ENCODE results near the gene FTHL17. TPM values are rescaled to one million over a fixed set of nuclear protein-coding genes. Genes with fewer than 3 reads are reported as not detected.
A peak's percentile ranks its signal among the peaks of the same experiment; 100 is the strongest.

FTHL17 gene
- not detected for total RNA-seq
- long read RNA-seq = 0 reads

DNA sequence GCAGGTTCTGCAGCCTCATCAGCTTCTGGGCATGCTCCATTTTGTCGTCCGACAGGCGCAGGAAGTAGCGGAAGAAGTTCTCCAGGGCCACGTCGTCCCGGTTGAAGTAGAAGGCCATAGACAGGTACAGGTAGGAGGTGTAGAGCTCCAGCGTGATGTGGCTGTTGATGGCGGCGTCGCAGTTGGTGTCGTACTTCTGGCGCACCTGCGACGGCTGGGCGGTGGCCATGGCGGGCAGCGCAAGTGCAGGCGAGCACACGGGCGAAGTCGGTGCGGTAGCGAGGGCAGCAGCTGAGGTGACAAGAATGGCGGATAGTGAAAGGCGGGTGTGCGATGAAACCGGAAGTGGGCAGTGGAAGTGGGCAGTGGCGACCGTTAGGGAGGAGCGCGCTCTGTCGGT, at the start of gene FTHL17:
Gene FTHL17, minus strand, starts transcription at position 317 of the 400 bp plus-strand sequence. Its CDS starts 88 bp downstream, at position 229.
- DNase-seq = no peak
- intact Hi-C loops (cut with DNase I) = no loop called here
- ATAC-seq = no peak

DNA sequence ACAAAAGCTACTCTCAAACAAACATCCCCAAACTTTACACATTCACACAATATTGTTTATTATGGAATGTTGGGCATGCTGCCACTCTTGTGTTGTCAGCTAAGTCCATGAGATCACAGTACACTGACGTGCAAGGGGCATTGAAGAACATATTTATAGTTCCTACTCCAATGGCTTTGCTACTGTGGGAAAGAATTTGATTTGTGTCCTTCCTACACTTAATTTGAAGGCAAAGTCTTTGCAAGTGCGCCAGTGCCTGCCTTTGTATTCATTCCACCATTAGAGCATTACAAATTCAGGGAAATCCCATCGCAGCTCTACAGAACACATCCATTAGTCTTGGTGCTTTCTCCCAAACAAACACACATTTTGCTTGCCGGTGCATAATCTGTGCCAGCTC, 45.4 kb upstream of the FTHL17 start:
- DNase-seq (no peak), ATAC-seq (no peak)
- intact Hi-C loops (cut with DNase I) = no loop called here

DNA sequence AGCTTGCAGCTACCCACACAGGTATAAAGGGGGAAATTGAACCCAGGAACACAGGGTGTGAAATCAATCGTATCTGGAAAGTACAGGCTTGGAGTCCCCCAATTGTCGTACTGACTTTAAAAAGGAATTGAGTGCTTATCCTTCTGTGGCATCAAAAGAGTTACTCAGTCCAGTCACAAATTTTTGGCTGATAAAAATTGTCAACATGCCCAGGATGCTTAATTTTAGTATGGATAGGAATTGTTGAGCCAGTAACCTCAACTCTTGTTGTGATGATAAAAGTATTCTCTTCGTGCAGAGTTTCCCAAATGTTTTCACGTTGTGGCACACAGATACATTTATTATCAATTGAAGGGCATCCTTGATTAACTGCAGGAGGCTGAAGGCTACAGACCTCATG, 43.6 kb upstream of the FTHL17 start:
- DNase-seq (no peak), ATAC-seq (no peak)
- intact Hi-C loops (cut with DNase I) = no loop called here

DNA sequence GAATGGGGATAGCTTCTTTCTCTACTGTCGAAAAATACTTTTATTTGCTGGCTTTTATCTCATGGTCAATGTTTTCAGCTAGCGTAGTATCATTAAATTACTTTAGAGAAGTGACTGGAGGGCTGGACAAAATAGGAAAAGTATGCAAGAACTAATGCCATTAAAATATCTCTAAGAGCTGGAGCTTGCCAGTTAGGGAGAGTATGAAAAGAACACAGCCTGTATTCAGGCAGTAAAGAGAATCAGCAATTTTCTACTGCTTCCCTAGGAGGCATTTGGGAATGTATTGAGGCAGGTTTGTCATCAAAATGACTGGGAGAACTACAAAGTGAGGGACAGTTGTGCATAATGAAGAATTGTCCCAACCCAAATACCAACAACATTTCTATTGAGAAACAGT, 43.0 kb upstream of the FTHL17 start:
- ATAC-seq = peak in 1 of 2 donors; percentile 53
- intact Hi-C loops (cut with DNase I) = no loop called here
- no peak for DNase-seq

DNA sequence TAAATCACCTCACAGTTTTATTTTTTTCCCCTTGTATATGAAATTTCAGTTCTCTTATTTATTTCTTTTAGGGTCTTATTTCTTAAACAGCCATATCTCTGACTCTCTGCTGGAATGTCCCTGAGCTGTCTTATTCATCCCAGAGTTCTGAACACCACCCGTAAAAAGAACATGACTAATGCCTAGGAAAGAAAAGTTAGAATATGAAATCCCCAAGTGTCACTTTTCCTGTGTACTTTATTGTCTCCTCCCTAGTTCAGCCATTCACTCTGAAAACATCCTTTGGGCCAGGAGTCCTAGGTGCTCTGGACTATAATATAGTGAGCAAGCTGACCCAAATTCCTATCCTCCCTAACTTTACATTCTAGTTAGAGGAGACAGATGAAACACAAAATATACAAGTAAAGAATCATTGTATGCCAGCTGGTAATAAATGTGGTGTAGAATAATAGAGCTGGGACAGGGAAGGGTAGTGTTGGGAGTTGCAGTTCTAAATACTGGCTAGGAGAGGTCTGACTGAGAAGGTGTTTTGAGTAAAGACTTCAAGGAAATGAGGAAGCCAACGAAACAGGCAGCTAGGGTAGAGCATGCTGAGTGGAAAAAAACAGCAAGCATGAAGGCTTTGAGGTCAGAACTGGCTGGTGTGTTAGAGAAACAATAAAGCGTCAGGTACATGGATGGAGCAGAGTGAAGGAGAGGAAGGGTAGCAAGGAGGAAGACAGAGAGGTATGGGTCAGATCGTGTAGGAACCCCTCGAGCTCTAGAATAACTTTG, 40.6 kb upstream of the FTHL17 start:
- ATAC-seq (no peak), DNase-seq (no peak)
- intact Hi-C loops (cut with DNase I) = no loop called here

DNA sequence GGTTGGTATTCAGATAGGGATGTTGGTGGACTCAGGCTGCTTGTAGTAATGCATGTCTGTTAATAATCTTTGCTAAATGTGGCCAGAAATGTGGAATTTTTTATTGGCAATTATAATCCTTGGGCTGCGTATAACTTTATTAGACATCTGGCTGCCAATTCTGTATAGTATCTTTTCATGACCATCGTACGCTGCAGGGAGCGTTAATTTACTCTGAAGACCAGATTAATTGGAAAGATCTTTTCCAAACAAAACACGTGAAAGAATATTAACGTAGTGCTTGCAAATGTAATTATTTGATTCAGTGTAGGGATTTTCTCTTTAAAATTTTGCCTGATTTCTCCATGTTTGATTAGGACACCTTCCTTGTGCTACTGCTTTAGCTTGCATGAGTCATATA, 38.8 kb upstream of the FTHL17 start:
- DNase-seq (no peak), ATAC-seq (no peak)
- intact Hi-C loops (cut with DNase I) = no loop called here

DNA sequence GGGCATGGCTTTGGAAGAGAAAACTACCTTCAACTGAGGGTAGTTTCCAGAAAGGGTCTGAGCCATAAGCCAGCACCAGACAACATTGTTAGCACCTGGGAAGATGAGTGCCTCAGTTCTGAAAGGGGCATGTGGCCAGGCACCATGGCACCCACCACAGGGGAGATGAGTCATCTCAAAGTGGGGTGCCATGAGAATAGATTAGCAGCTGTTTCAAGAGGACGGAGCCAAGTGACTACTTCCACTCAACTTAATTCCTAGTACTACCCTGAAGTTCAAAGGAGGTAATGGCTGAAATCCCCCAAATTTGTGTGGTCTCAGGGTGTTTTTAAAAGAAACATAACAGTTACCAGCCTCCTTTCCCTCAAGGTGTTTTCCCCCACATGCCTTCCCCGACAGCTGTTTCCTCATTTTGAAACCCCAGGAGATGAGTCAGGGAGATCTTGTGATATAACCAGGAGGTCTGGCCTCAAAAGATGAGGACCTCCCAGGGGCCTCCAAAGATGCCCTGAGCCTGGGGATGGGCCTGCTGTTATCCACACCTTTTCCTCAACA, 27.8 kb upstream of the FTHL17 start:
- no peak for ATAC-seq
- intact Hi-C loops (cut with DNase I) = no loop called here
- DNase-seq = no peak

DNA sequence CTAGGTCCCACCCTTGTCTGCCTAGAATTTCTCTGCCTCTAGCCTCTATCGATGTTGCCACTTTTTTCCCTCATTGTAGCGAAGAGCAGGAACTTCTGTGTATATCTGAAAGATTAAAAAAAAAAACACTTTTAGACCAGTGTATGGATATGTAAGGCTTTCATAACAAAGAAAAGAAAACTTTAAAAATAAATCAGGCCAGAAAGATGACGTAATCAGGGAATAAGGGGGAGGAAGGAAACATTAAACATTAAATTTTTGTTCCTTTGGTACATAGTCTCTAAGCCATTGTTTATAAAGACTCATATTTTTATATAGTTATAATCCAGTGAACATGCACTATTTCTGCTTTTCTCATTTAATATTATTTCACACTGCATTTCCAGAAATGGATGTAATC, 26.2 kb upstream of the FTHL17 start:
- ATAC-seq = no peak
- intact Hi-C loops (cut with DNase I) = no loop called here
- no peak for DNase-seq

DNA sequence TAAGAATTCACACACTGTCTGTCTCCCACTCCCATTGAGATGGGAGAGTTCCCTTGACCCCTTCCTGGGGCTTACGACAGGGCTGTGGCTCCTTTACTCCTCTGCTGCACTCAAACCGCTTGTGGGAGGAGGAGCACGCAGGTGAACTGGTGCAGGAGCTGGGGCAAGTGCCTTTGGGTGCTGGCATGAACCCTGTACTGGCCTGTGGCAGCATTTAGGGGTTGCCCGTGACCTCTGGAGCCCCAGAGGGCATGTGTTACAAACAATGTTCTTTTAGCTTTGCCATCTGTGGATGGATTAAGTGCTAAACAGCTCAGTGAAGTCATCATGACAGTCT, 21.8 kb upstream of the FTHL17 start:
- intact Hi-C loops (cut with DNase I) = no loop called here
- ATAC-seq (no peak), DNase-seq (no peak)

DNA sequence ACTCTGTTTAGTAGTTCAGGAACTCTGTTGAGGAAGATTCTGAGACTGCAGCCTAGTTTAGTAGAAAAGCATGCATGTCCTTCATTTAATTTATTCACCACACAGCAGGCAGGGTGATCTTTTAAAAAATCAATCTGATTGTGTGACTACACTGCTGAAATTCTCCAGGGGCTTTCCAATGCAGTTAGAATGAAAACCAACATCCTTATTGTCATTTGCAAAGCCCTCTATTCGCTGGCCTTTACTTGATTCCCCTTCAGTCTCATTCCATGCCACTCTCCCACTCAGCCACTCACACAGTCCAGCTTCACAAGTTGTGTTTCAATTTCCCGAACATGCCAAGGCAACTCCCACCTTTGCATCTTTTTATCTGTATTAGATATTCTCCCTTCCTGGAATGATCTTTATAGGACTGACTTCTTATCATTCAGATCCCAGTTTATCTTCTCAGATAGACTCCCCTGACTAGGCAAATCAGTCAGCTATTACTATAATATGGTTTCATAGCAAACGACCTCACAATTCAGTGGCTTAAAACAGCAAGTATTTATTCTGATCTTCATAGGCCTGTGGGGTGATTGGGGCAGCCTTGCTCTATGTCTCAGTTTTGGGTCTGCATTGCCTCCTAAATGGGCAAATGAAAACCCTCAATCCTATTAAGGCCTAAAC, 21.3 kb upstream of the FTHL17 start:
- ATAC-seq = no peak
- intact Hi-C loops (cut with DNase I) = no loop called here

DNA sequence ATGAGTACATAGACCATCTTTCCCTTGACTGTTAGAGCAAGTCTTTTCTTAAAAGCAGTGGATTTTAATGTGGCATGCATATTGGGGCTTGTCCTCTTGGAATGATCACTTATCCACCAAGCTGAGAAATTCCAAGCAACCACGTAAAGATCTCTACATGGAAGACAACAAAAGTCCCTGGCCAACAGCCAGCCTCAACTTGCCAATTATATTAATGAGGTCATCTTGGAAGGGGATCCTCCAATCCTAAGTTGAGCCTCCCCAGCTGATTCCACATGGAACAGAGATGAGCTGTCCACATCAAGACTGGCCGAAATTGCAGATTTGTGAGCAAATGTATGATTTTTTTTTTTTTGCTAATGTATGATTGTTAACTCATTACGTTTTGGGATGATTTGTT, 20.6 kb upstream of the FTHL17 start:
- ATAC-seq = no peak
- intact Hi-C loops (cut with DNase I) = no loop called here
- DNase-seq = no peak

More for the DNA sequence above, 21.3 kb upstream of the FTHL17 start:
- no peak for DNase-seq

DNA sequence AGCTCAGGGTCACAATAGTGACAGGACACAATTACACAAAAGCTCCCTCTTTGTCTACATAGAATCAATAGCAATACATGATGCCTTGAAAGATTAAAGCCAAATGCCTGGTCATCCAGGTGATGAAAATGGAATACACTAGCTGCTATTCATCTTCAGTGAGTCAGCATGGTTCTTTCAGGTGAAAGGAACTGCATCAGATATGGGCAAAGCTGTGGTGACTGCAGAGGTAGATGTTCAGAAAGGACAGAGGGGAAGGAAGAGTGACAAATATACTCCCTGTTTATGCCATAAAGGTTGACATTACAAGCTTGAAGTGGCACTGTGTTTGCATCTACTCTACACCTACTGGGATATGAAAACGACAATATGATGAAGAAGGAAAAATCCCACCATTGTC, 20.0 kb upstream of the FTHL17 start:
- no peak for ATAC-seq
- intact Hi-C loops (cut with DNase I) = no loop called here
- DNase-seq = no peak

DNA sequence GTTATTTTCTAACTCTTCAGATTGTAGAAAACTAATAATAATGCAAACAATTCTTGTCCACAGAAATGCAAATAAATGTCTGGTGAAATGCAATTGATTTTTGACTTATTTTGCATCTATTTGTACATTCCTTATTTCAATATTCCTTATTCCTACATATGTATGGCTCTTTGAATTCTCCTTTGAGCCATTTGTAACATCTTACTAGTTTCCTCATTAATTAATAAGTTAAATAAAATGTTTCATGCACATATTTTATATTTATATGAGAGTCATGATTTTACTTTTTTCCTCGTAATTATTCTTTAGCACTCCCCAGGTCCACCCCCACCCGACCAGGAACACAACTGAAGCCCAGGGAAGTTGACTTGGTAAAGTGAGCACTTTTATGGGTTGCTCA, 2.7 kb upstream of the FTHL17 start:
- ATAC-seq (no peak), DNase-seq (no peak)
- intact Hi-C loops (cut with DNase I) = no loop called here

DNA sequence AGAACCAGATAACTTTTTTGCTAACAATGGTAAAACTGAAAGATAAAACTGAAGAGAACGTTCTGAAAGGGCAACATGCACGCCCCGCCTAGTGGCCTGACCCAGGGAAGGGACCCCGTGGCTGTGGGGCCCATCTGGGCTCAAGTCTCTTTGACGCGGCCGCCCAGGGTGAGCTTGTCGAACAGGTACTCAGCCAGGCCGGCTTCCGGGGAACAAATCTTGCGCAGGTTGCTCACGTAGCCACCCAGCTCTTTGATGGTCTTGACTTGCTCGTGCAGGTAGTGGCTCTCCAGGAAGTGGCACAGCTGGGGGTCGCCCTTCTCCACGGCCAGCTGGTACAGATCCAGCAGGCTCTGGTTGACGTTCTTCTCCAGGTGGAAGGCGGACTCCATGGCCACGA, 579 bp downstream of the FTHL17 start:
- intact Hi-C loops (cut with DNase I) = no loop called here
- ATAC-seq = no peak

DNA sequence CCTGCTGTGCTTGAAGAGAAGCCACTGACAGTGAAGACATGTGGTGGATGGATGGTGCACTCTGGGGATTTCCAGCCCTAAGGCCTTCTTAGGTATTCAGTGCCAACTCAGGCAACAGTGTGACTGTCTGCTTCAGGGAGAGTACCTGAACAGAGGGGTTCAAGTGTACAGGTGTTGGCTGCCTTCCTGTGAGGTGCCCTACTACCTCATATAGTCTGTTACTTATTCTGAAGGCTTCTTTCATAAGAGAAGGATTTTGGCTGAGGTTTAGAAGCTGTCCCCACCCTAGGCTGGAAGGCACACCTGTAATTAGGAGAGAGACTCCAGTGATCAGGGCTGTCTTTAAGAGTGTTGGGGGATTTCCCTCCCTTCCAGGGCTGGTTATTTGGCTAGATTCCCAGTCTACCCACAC, 1.8 kb downstream of the FTHL17 start:
- no peak for ATAC-seq

More for the DNA sequence above, 579 bp downstream of the FTHL17 start:
- DNase-seq = no peak

DNA sequence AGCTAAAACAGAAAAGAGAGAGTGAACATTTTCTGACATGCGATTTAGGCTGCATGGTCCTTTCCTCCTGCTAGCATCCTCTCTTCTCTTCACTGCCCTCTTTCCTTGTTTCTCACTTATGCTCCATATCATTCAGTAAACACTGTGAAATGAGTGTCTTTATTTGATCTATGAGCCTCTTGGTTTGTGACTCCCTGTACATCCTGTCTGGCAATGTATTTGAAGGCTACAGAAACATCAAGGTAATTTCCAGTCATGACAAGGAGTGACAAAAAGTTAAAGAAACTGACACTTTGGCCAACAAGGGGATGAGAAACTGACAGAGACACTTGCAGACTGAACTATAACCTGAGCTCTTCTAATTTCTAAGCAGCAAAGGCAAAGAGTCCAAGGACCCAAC, 8.7 kb downstream of the FTHL17 start:
- ATAC-seq (no peak), DNase-seq (no peak)
- intact Hi-C loops (cut with DNase I) = no loop called here

More for the DNA sequence above, 1.8 kb downstream of the FTHL17 start:
- no peak for DNase-seq
- intact Hi-C loops (cut with DNase I) = no loop called here

DNA sequence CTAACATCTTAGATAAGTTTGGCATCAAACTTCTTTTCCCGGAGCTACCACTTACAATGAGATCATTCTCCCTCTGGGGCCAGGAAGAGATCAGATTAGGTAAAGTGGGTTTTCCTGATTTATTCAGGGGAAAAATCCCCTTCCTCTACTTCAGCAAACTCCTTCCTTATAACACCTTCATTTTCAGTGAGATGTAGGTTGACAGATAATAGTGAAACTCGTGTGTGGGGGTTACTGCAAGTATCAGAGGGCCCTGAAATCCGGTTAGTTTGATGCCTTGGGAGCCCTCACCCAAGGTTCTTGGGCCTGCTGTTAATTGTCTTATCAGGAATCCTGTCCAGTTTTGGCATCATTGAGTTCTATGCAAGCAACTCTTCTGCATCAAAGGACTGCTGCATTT, 10.8 kb downstream of the FTHL17 start:
- no peak for ATAC-seq
- no peak for DNase-seq
- intact Hi-C loops (cut with DNase I) = no loop called here

DNA sequence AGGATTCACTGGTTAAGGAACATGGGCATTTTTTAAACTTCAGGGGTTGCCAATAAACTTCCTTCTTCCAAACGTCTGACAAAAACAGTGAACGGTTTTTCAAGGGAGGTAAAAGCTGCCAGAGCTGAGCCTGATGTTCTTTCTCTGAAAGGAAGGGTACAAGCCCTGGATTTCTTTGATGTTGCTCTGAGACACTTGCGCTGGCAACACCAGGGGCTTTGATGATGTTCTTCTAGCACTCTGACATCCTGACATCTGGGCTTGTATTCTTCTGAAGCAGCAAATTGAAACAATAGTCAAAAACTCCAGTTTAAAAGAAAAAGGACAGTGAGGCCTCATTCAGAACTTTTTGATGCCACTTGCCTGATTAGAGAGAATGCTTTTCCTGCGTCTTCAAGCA, 11.8 kb downstream of the FTHL17 start:
- intact Hi-C loops (cut with DNase I) = no loop called here
- ATAC-seq (no peak), DNase-seq (no peak)

DNA sequence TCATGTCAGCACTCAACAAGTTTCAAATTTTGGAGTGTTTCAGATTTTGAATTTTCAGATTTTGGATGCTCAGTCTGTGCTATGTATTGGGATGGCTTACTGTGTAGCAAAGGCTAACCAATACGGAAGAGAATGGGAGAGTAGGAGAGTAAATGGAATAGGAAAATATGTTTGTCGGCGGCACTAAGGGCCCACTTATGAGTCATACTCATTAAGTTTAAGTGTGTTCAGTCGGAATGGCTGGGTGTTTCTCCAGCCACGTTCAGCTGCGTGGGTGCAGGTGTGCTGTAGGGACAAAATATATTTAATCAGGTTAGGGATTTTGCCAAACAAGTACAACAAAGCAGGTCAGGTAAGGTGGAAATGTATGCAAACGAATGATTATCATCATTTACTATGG, 13.6 kb downstream of the FTHL17 start:
- intact Hi-C loops (cut with DNase I) = no loop called here
- DNase-seq = no peak
- no peak for ATAC-seq

DNA sequence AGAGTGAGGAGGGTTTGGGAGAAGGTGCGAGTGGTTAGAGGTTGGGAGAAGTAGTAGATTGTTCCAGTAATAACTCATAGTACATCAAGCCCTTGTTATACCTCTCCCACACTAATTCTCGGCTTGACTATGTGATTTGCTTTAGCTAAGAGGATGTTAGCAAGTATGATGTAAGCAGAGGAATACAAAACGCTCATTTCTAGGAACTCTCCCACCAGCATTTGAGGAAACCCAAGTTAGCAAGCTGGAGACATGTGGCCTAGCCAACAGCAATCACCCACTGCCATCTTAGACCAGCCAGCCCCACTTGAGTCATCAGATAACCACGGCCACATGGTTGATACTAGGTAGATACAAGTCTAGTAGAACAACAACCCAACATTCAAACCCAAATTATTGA, 14.2 kb downstream of the FTHL17 start:
- no peak for ATAC-seq
- intact Hi-C loops (cut with DNase I) = no loop called here
- DNase-seq = no peak

DNA sequence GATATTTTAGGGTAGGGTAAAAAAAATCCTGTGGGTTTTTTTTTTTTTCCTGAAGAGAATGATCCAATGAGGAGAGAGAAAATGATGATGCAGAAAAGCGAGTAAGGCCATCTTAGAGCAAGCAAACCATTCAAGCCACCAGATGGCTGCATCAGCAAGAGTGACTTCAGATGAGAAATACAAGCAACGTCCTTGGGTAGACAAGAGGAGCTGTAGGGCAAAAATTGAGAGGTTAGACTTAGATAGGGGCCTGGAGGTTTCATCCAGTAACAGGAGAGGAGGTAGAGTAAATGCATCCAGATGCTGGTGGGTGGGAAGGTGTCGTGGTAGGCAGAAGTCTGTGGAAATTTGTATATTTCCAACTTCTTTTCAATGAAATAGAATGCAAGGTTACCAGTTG, 14.6 kb downstream of the FTHL17 start:
- intact Hi-C loops (cut with DNase I) = no loop called here
- no peak for ATAC-seq
- no peak for DNase-seq
